ENCODE results near the gene IL17REL. TPM values are rescaled to one million over a fixed set of nuclear protein-coding genes. Genes with fewer than 3 reads are reported as not detected.
"Not testable (repeated sequence)": the region's sequence is repeated elsewhere in the genome, so short reads cannot be mapped to it uniquely, and the experiment has no call there.

IL17REL gene
- total RNA-seq, 1 donor = not detected

GRCh38 chr22:49951000-49951677, 61.4 kb downstream of the IL17REL start:
- Histone ChIP-seq H3K9me3 (ENCODE audit: low read depth, low read length) (no peaks in the 10 kb centered on the region), H3K4me3 (ENCODE audit: low read length) (no peak overlapping the region), H3K27me3 (ENCODE audit: insufficient read depth, low read length) (no peaks in the 10 kb centered on the region)

GRCh38 chr22:49950396-49950994, 62.1 kb downstream of the IL17REL start:
- Histone ChIP-seq H3K4me3 (ENCODE audit: low read length) (no peak overlapping the region), H3K27me3 (ENCODE audit: insufficient read depth, low read length) (no peaks in the 10 kb centered on the region), H3K9me3 (ENCODE audit: low read depth, low read length) (no peaks in the 10 kb centered on the region), H3K4me1 (ENCODE audit: insufficient read depth, low read length) (peaks cover 42% of the 10 kb centered on the region)

More at GRCh38 chr22:49951000-49951677, 61.4 kb downstream of the IL17REL start:
- H3K4me1 ChIP-seq (ENCODE audit: insufficient read depth, low read length) = peaks cover 35% of the 10 kb centered on the region

- Histone ChIP-seq H3K4me1 (ENCODE audit: insufficient read depth, low read length) (peaks cover 43% of the 10 kb centered on the region), H3K27me3 (ENCODE audit: insufficient read depth, low read length) (no peaks in the 10 kb centered on the region), H3K9me3 (ENCODE audit: low read depth, low read length) (no peaks in the 10 kb centered on the region), H3K4me3 (ENCODE audit: low read length) (no peak overlapping the region)
These were observed 62.7 kb downstream of the IL17REL start for GRCh38 chr22:49949914-49950292.

GRCh38 chr22:49948958-49949913, 63.3 kb downstream of the IL17REL start:
- Histone ChIP-seq H3K4me1 (ENCODE audit: insufficient read depth, low read length) (peaks cover 43% of the 10 kb centered on the region), H3K27me3 (ENCODE audit: insufficient read depth, low read length) (no peaks in the 10 kb centered on the region), H3K9me3 (ENCODE audit: low read depth, low read length) (no peaks in the 10 kb centered on the region), H3K4me3 (ENCODE audit: low read length) (no peak overlapping the region)

- no peak overlapping the region for H3K4me3 ChIP-seq (ENCODE audit: low read length)
- no peaks in the 10 kb centered on the region for H3K27me3 ChIP-seq (ENCODE audit: insufficient read depth, low read length)
- H3K9me3 ChIP-seq (ENCODE audit: low read depth, low read length) = no peaks in the 10 kb centered on the region
- peaks cover 34% of the 10 kb centered on the region for H3K4me1 ChIP-seq (ENCODE audit: insufficient read depth, low read length)
These were observed 64.2 kb downstream of the IL17REL start for GRCh38 chr22:49948116-49948957.

GRCh38 chr22:49947296-49947622, 65.3 kb downstream of the IL17REL start:
- H3K27me3 ChIP-seq (ENCODE audit: insufficient read depth, low read length) = no peaks in the 10 kb centered on the region
- H3K9me3 ChIP-seq (ENCODE audit: low read depth, low read length) = no peaks in the 10 kb centered on the region
- no peak overlapping the region for H3K4me3 ChIP-seq (ENCODE audit: low read length)
- H3K4me1 ChIP-seq (ENCODE audit: insufficient read depth, low read length) = peaks cover 24% of the 10 kb centered on the region

GRCh38 chr22:49946612-49947295, 65.8 kb downstream of the IL17REL start:
- Histone ChIP-seq H3K4me3 (ENCODE audit: low read length) (no peak overlapping the region), H3K27me3 (ENCODE audit: insufficient read depth, low read length) (no peaks in the 10 kb centered on the region), H3K4me1 (ENCODE audit: insufficient read depth, low read length) (peaks cover 24% of the 10 kb centered on the region), H3K9me3 (ENCODE audit: low read depth, low read length) (no peaks in the 10 kb centered on the region)

GRCh38 chr22:49945042-49945794, 67.3 kb downstream of the IL17REL start:
- H3K27me3 ChIP-seq (ENCODE audit: insufficient read depth, low read length); H3K9me3 ChIP-seq (ENCODE audit: low read depth, low read length); H3K4me3 ChIP-seq (ENCODE audit: low read length): not testable (repeated sequence)
- peaks cover 13% of the 10 kb centered on the region for H3K4me1 ChIP-seq (ENCODE audit: insufficient read depth, low read length)

Other genes with a start within 250 kb of the IL17REL start
- 85.1 TPM for gene BRD1, start 184.9 kb downstream of the IL17REL start, total RNA-seq
- 20.8 TPM for gene ZBED4, start 158.9 kb downstream of the IL17REL start, total RNA-seq
- gene ALG12, start 94.3 kb downstream of the IL17REL start, total RNA-seq = 6.8 TPM
- gene CRELD2, start 94.1 kb downstream of the IL17REL start, total RNA-seq = 13.6 TPM
- 172 TPM for gene PIM3, start 52.0 kb downstream of the IL17REL start, total RNA-seq
- not detected for gene TTLL8, start 45.5 kb upstream of the IL17REL start, total RNA-seq
- 2.8 TPM for gene MLC1, start 72.7 kb upstream of the IL17REL start, total RNA-seq
- not detected for gene MOV10L1, start 77.2 kb upstream of the IL17REL start, total RNA-seq
- 0.94 TPM for gene PANX2, start 158.0 kb upstream of the IL17REL start, total RNA-seq
- 44.0 TPM for gene TRABD, start 173.1 kb upstream of the IL17REL start, total RNA-seq
- 11.8 TPM for gene SELENOO, start 188.2 kb upstream of the IL17REL start, total RNA-seq
- gene TUBGCP6, start 232.3 kb upstream of the IL17REL start, total RNA-seq = 45.1 TPM
- gene HDAC10, start 238.5 kb upstream of the IL17REL start, total RNA-seq = 36.4 TPM
- gene MAPK12, start 248.9 kb upstream of the IL17REL start, total RNA-seq = 0.73 TPM

Measured in mononuclear cell (primary cell).